DMS114 treated with DMSO at 0.1 percent for 48 hours (cell line): ENCODE data around the gene FOXL1.

Experiments used
- DNase-seq: peaks from one replicate; lab custom pipeline; 2025; ENCODE audit not compliant: unreplicated experiment; lab: John Stamatoyannopoulos, UW

Gene FOXL1

GRCh38 chr16:86626284-86626683 is 47.9 kb downstream of the FOXL1 start:
- DNase-seq: no peak

GRCh38 chr16:86626966-86627365 is 48.6 kb downstream of the FOXL1 start:
- no peak for DNase-seq

GRCh38 chr16:86628614-86629013 is 50.3 kb downstream of the FOXL1 start:
- DNase-seq: no peak

GRCh38 chr16:86630471-86630870 is 52.1 kb downstream of the FOXL1 start:
- DNase-seq: no peak

GRCh38 chr16:86631444-86631843 is 53.1 kb downstream of the FOXL1 start:
- DNase-seq: no peak
